H1 (cell line): ENCODE data around the gene GLYR1. TPM values are rescaled to one million over a fixed set of nuclear protein-coding genes. Genes with fewer than 3 reads are reported as not detected.

Source experiments
- CTCF ChIA-PET: fragments of 300-600 bp; sonication (Branson Sonifier 250); formaldehyde crosslinking; loops from one replicate; lab custom pipeline; 2021; ENCODE audit not compliant: partially characterized antibody; lab: Charles Lee
- POLR2A ChIA-PET: fragments of 300-600 bp; sonication (Branson Sonifier 250); formaldehyde crosslinking; loops from one replicate; lab custom pipeline; 2021; ENCODE audit warnings: inconsistent platforms; ENCODE audit not compliant: partially characterized antibody; lab: Charles Lee
- DNase-seq, 2 experiments: peaks; one replicate each; pipeline versions ENCODE4 v3.0.0 to v3.0.0-alpha.2; 2010 to 2022; ENCODE audit warnings: low spot score in 2 of 2, low read depth in 1 of 2, mixed read lengths in 1 of 2
- FAIRE-seq: peaks from 2 replicates; lab custom pipeline; 2011; peaks lifted over from hg19 to GRCh38; lab: Jason Lieb, UNC
- H2AFZ ChIP-seq: 2 replicates; pipeline ENCODE4 v1.8.1; 2012; ENCODE audit warnings: low read length, inconsistent platforms
- H2AK5ac ChIP-seq: 2 replicates; pipeline ENCODE4 v1.6.1; 2013; ENCODE audit warnings: low read depth, low read length
- H2BK120ac ChIP-seq: replicated peaks from 2 replicates; pipeline ENCODE3; 2013; ENCODE audit warnings: low read depth, low read length, inconsistent platforms
- H2BK12ac ChIP-seq: 2 replicates; pipeline ENCODE4 v1.6.1; 2013; ENCODE audit warnings: low read depth, low read length
- H2BK15ac ChIP-seq: 2 replicates; pipeline ENCODE4 v1.6.1; 2013; ENCODE audit warnings: low read length
- H2BK20ac ChIP-seq: 2 replicates; pipeline ENCODE4 v1.6.1; 2013; ENCODE audit warnings: low read length
- H2BK5ac ChIP-seq: 2 replicates; pipeline ENCODE4 v1.6.1; 2013; ENCODE audit warnings: low read depth, low read length
- H3K14ac ChIP-seq: 2 replicates; pipeline ENCODE4 v1.6.1; 2013; ENCODE audit warnings: inconsistent platforms; ENCODE audit not compliant: insufficient read length
- H3K18ac ChIP-seq: 2 replicates; pipeline ENCODE4 v1.6.1; 2013; ENCODE audit warnings: low read length; ENCODE audit errors: extremely low read depth
- H3K23ac ChIP-seq: 2 replicates; pipeline ENCODE4 v1.6.1; 2013; ENCODE audit warnings: inconsistent platforms; ENCODE audit not compliant: insufficient read length
- H3K23me2 ChIP-seq: 2 replicates; pipeline ENCODE4 v1.6.1; 2013; ENCODE audit warnings: low read depth, low read length
- H3K27ac ChIP-seq: 2 replicates; pipeline ENCODE4 v1.6.1; 2011; ENCODE audit warnings: low read depth, low read length, inconsistent platforms
- H3K27me3 ChIP-seq, 4 experiments: replicated peaks in 1 of 4; 1 replicate in 1 of 4; 2 replicates in 3 of 4; pipeline versions ENCODE4 v1.6.1 to v1.8.1; 2011 to 2013; ENCODE audit warnings: low read length in 3 of 4, mild to moderate bottlenecking in 3 of 4, inconsistent platforms in 2 of 4, mixed read lengths in 2 of 4, moderate library complexity in 1 of 4; ENCODE audit not compliant: control insufficient read depth in 3 of 4, insufficient read depth in 3 of 4; ENCODE audit errors: extremely low read depth in 1 of 4
- H3K36me3 ChIP-seq, 4 experiments: 2 replicates each; pipeline versions ENCODE4 v1.6.1 to v1.8.1; 2011 to 2013; ENCODE audit warnings: mild to moderate bottlenecking in 4 of 4, low read length in 3 of 4, moderate library complexity in 2 of 4, control low read depth in 1 of 4, inconsistent platforms in 1 of 4; ENCODE audit not compliant: insufficient read depth in 4 of 4, control insufficient read depth in 2 of 4
- H3K4ac ChIP-seq: replicated peaks from 2 replicates; pipeline ENCODE3; 2013; ENCODE audit warnings: low read length, low read depth, mixed read lengths, inconsistent platforms; ENCODE audit not compliant: insufficient read length
- H3K4me1 ChIP-seq, 4 experiments: replicated peaks in 1 of 4; 1 replicate in 1 of 4; 2 replicates in 3 of 4; pipeline versions ENCODE4 v1.6.1 to v1.8.1; 2011 to 2013; ENCODE audit warnings: low read length in 3 of 4, inconsistent platforms in 2 of 4, mixed read lengths in 1 of 4; ENCODE audit not compliant: insufficient read depth in 4 of 4, control insufficient read depth in 3 of 4
- H3K4me2 ChIP-seq, 2 experiments: 2 replicates each; pipeline versions ENCODE4 v1.6.1 to v1.8.1; 2011 to 2013; ENCODE audit warnings: low read depth in 2 of 2, low read length in 2 of 2, control low read depth in 1 of 2, inconsistent platforms in 1 of 2, mild to moderate bottlenecking in 1 of 2; ENCODE audit not compliant: insufficient read depth in 1 of 2
- H3K4me3 ChIP-seq, 4 experiments: fragments of 200-600, 300-600 bp in 1 of 4; sonication (generic), shearing (Covaris generic), sonication (Bioruptor Twin) in 1 of 4; 2 replicates each; pipeline versions ENCODE4 v1.5.1 to v1.8.1; 2011 to 2016; ENCODE audit warnings: low read length in 4 of 4, low read depth in 3 of 4, control low read depth in 2 of 4, inconsistent platforms in 2 of 4, mild to moderate bottlenecking in 2 of 4, mixed read lengths in 1 of 4, moderate library complexity in 1 of 4; ENCODE audit not compliant: insufficient read depth in 2 of 4; ENCODE audit errors: extremely low read depth in 1 of 4
- H3K56ac ChIP-seq: replicated peaks from 2 replicates; pipeline ENCODE3; 2013; ENCODE audit warnings: low read depth, mild to moderate bottlenecking, mixed read lengths, low read length, inconsistent platforms; ENCODE audit not compliant: insufficient read length
- H3K79me1 ChIP-seq: 2 replicates; pipeline ENCODE4 v1.6.1; 2013; ENCODE audit warnings: low read depth, low read length, control low read depth
- H3K79me2 ChIP-seq, 2 experiments: 2 replicates each; pipeline versions ENCODE4 v1.6.1 to v1.8.1; 2012 to 2013; ENCODE audit warnings: low read length in 2 of 2, mild to moderate bottlenecking in 2 of 2, inconsistent platforms in 1 of 2; ENCODE audit not compliant: insufficient read depth in 2 of 2, control insufficient read depth in 1 of 2
- H3K9ac ChIP-seq, 4 experiments: replicated peaks in 1 of 4; 1 replicate in 1 of 4; 2 replicates in 3 of 4; pipeline versions ENCODE4 v1.6.1 to v1.8.1; 2011 to 2013; ENCODE audit warnings: low read depth in 3 of 4, low read length in 3 of 4, control low read depth in 2 of 4, mild to moderate bottlenecking in 2 of 4, moderate library complexity in 2 of 4, inconsistent platforms in 1 of 4; ENCODE audit errors: extremely low read depth in 1 of 4
- H3K9me3 ChIP-seq, 2 experiments: 2 replicates each; pipeline versions ENCODE4 v1.6.1 to v1.8.1; 2012 to 2013; ENCODE audit warnings: mild to moderate bottlenecking in 2 of 2, moderate library complexity in 2 of 2, control low read depth in 1 of 2, inconsistent platforms in 1 of 2, low read depth in 1 of 2, low read length in 1 of 2, mixed read lengths in 1 of 2; ENCODE audit not compliant: insufficient read depth in 2 of 2
- H4K20me1 ChIP-seq, 2 experiments: replicated peaks in 1 of 2; 2 replicates each; pipeline versions ENCODE3 to v1.8.1; 2011 to 2013; ENCODE audit warnings: inconsistent platforms in 2 of 2, low read length in 2 of 2, mild to moderate bottlenecking in 1 of 2; ENCODE audit not compliant: insufficient read depth in 2 of 2, control insufficient read depth in 1 of 2
- H4K5ac ChIP-seq: 2 replicates; pipeline ENCODE4 v1.6.1; 2013; ENCODE audit warnings: low read length, low read depth, mixed read lengths, inconsistent platforms; ENCODE audit not compliant: insufficient read length
- H4K8ac ChIP-seq: 2 replicates; pipeline ENCODE4 v1.8.0; 2013; ENCODE audit warnings: mild to moderate bottlenecking, moderate library complexity, low read length, inconsistent platforms; ENCODE audit not compliant: insufficient read depth; ENCODE audit errors: extremely low read depth
- H4K91ac ChIP-seq: replicated peaks from 2 replicates; pipeline ENCODE3; 2013; ENCODE audit warnings: low read length, mixed read lengths, inconsistent platforms; ENCODE audit not compliant: insufficient read length
- ASH2L ChIP-seq: fragments of 200-600, 300-600 bp; sonication (generic); IDR thresholded peaks from one replicate; pipeline ENCODE4 v1.7.1; 2017; ENCODE audit warnings: low read length
- BACH1 ChIP-seq: IDR thresholded peaks from 2 replicates; pipeline ENCODE4 v1.6.1; 2012; ENCODE audit warnings: low read length, improper control_type of control experiment
- CHD1 ChIP-seq: IDR thresholded peaks from 2 replicates; pipeline ENCODE4 v1.6.1; 2012; ENCODE audit warnings: low read depth, low read length, improper control_type of control experiment
- CREB1 ChIP-seq: IDR thresholded peaks from 2 replicates; pipeline ENCODE4 v1.6.1; 2012; ENCODE audit warnings: inconsistent platforms
- EGR1 ChIP-seq: IDR thresholded peaks from 2 replicates; pipeline ENCODE4 v1.6.1; 2011; ENCODE audit warnings: low read depth, low read length, borderline replicate concordance
- GABPA ChIP-seq: IDR thresholded peaks from 2 replicates; pipeline ENCODE4 v1.6.1; 2011; ENCODE audit warnings: mild to moderate bottlenecking, low read length, moderate library complexity, borderline replicate concordance; ENCODE audit not compliant: insufficient read depth
- HDAC6 ChIP-seq: IDR thresholded peaks from one replicate; pipeline ENCODE4 v1.7.1; 2012; ENCODE audit warnings: low read depth, mild to moderate bottlenecking, inconsistent platforms, low read length, moderate library complexity
- JUND ChIP-seq: IDR thresholded peaks from 2 replicates; pipeline ENCODE4 v1.6.1; 2011; ENCODE audit warnings: mild to moderate bottlenecking, improper control_type of control experiment, low read length
- KDM1A ChIP-seq: fragments of 200-600, 300-600 bp; sonication (generic); IDR thresholded peaks from 2 replicates; pipeline ENCODE4 v1.7.1; 2016; ENCODE audit warnings: mild to moderate bottlenecking, low read length, borderline replicate concordance
- KDM5A ChIP-seq: fragments of 200-600 bp; IDR thresholded peaks from 2 replicates; pipeline ENCODE4 v1.7.1; 2012; ENCODE audit warnings: mild to moderate bottlenecking, low read length, inconsistent platforms, mixed read lengths
- MAFK ChIP-seq: IDR thresholded peaks from 2 replicates; pipeline ENCODE4 v1.6.1; 2012; ENCODE audit warnings: low read depth, mild to moderate bottlenecking, improper control_type of control experiment, low read length
- POU5F1 ChIP-seq: IDR thresholded peaks from 2 replicates; pipeline ENCODE4 v1.6.1; 2011; ENCODE audit warnings: low read depth, mild to moderate bottlenecking, low read length, moderate library complexity
- RAD21 ChIP-seq, 2 experiments: IDR thresholded peaks in 1 of 2; conservative IDR thresholded peaks in 1 of 2; 2 replicates each; pipeline ENCODE4 v1.6.1; 2011; ENCODE audit warnings: low read depth in 2 of 2, low read length in 2 of 2, improper control_type of control experiment in 1 of 2, inconsistent platforms in 1 of 2, mild to moderate bottlenecking in 1 of 2, moderate library complexity in 1 of 2
- SIN3A ChIP-seq, 2 experiments: IDR thresholded peaks in 1 of 2; conservative IDR thresholded peaks in 1 of 2; 2 replicates each; pipeline ENCODE4 v1.6.1; 2011 to 2012; ENCODE audit warnings: low read length in 2 of 2, improper control_type of control experiment in 1 of 2, low read depth in 1 of 2, mild to moderate bottlenecking in 1 of 2
- SIRT6 ChIP-seq: IDR thresholded peaks from one replicate; pipeline ENCODE4 v1.7.1; 2012; ENCODE audit warnings: low read length, inconsistent platforms
- TAF1 ChIP-seq: IDR thresholded peaks from 2 replicates; pipeline ENCODE4 v1.6.1; 2011; ENCODE audit warnings: mild to moderate bottlenecking, low read depth, low read length
- WGBS, 2 experiments: shearing (Covaris generic) in 1 of 2; methylation state at CpG; one replicate each; pipeline versions ENCODE4 v1.1.6 to v1.1.7; 2013 to 2015; ENCODE audit warnings: low lambda C conversion rate in 2 of 2, mixed read lengths in 2 of 2, inconsistent platforms in 1 of 2, low coverage in 1 of 2, missing lambda C conversion rate in 1 of 2; ENCODE audit not compliant: insufficient replicate concordance in 2 of 2, insufficient coverage in 1 of 2, insufficient read length in 1 of 2; ENCODE audit errors: extremely low coverage in 1 of 2, missing lambda C conversion rate in 1 of 2; 5-methylcytosine and 5-hydroxymethylcytosine counted together
- polyA plus RNA-seq, 7 experiments: library from polyadenylated mRNA; depleted of rRNA in 3 of 7; stranded (reverse) in 5 of 7; unstranded in 2 of 7; fragments of >200 nt in 5 of 7; fragments of 200-250 nt in 2 of 7; gene quantifications; 1 replicate in 5 of 7; 2 replicates in 1 of 7; 4 replicates in 1 of 7; pipeline versions ENCODE4 v1.2.1 to v1.2.3, GENCODE V29; 2011 to 2013; ENCODE audit warnings: missing spikeins in 2 of 7, mixed read lengths in 2 of 7
- total RNA-seq: library from RNA; stranded (reverse); fragmentation: NEBNext Ultra II Directional; extraction: Animal tissue kit (Norgen Biotek cat#: 25700); gene quantifications from 2 replicates; pipeline ENCODE4 v1.2.1, GENCODE V29; 2021

Gene GLYR1
- total and polyA plus RNA-seq, 2 of the 8 experiments (the other 6 are each of a cell fraction or from before 2014, with no cell fraction given), result 50.2 to 115 TPM

DNA sequence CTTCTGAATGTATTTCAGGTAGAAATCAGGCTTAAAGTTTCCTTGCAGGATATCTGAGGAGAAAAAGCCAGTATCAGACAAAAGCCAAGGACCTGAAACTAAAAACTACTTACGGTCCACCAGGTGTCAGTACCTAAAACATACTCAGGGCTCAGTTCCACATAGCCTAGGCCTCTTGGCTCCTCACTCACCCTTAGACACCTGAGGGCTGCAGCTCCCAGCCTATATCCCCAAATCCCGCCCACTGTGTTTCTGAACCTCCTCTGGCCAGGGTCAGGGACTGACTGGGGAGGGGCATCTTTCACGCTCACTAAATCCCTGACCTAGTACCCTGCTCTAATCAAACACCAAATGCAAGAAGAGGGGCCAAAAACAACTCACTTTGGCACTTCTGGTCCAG lies 35.8 kb downstream of the GLYR1 start:
- FAIRE-seq (no peak), DNase-seq (no peak)
- Histone ChIP-seq H3K79me2 (no peaks in the 10 kb centered on the region), H4K8ac (no peak overlapping the region), H3K14ac (no peak overlapping the region), H3K4me1 (no peaks in the 10 kb centered on the region), H3K4ac (no peak overlapping the region), H3K36me3 (peaks cover 10 to 56% (median 40%) of the 10 kb centered on the region in 4 experiments), H2BK12ac (no peak overlapping the region), H4K5ac (no peak overlapping the region), H3K9me3 (no peaks in the 10 kb centered on the region), H3K27me3 (no peaks in the 10 kb centered on the region), H2BK15ac (no peak overlapping the region), H4K91ac (no peak overlapping the region), H2AK5ac (no peak overlapping the region), H3K9ac (no peak overlapping the region), H3K4me2 (no peak overlapping the region), H4K20me1 (peaks cover 0 to 6% of the 10 kb centered on the region in 2 experiments), H3K18ac (no peak overlapping the region), H3K4me3 (no peak overlapping the region), H2BK120ac (no peak overlapping the region), H2BK20ac (no peak overlapping the region), H2BK5ac (no peak overlapping the region), H3K23me2 (no peaks in the 10 kb centered on the region), H2AFZ (no peak overlapping the region), H3K79me1 (no peaks in the 10 kb centered on the region), H3K23ac (no peak overlapping the region), H3K27ac (no peak overlapping the region), H3K56ac (no peak overlapping the region)
- POLR2A ChIA-PET, result interaction anchor here (1.2 to 1.3 kb wide), 3 partner anchors 26 to 38 kb away, joined by 3 read pairs; no protein-coding TSS in a partner anchor
- WGBS, 2 experiments, result 91% methylated on average over 3 of the region's 3 CpGs; no CpG with 5 or more reads in 1 of the 2 experiments
- CTCF ChIA-PET, result interaction anchor here (0.6 kb wide), 1 partner anchor 341 kb away, joined by 3 read pairs; no protein-coding TSS in a partner anchor
- TF ChIP-seq KDM1A, result no peak
- no peak for TF ChIP-seq TAF1
- no peak for TF ChIP-seq CHD1
- TF ChIP-seq GABPA, result no peak
- TF ChIP-seq KDM5A, result no peak
- no peak for TF ChIP-seq EGR1
- no peak for TF ChIP-seq ASH2L
- no peak for TF ChIP-seq SIRT6
- TF ChIP-seq SIN3A (conservative IDR thresholded peaks at IDR 0.05 in 1 of 2, IDR thresholded peaks at IDR 0.05 in 1 of 2; ENCODE audit: low read depth in 1 of 2, low read length in 2 of 2), result no peak
- TF ChIP-seq BACH1, result no peak
- no peak for TF ChIP-seq MAFK
- TF ChIP-seq POU5F1, result no peak
- TF ChIP-seq JUND, result no peak
- TF ChIP-seq CREB1, result no peak
- TF ChIP-seq HDAC6, result no peak
- TF ChIP-seq RAD21 (IDR thresholded peaks at IDR 0.05 in 1 of 2, conservative IDR thresholded peaks at IDR 0.05 in 1 of 2; ENCODE audit: low read depth in 2 of 2, low read length in 2 of 2), result no peak
